Calu3 (cell line): ENCODE data around the gene HSD17B3. TPM values are rescaled to one million over a fixed set of nuclear protein-coding genes. Genes with fewer than 3 reads are reported as not detected.

ENCODE experiments used
- BruUV-seq: library from RNA; stranded (reverse); fragments of 400-500 nt; replicated peaks from 2 replicates; lab custom pipeline; 2021; lab: Mats Ljungman, UMichigan
- CTCF ChIA-PET: fragments of 300-600 bp; sonication (Branson Sonifier 250); formaldehyde crosslinking; loops from one replicate; lab custom pipeline; 2022; ENCODE audit warnings: antibody characterized with exemption; lab: Charles Lee
- DNase-seq: peaks from one replicate; pipeline ENCODE4 v3.0.0; 2022
- H3K27ac Mint-ChIP-seq: one replicate; pipeline ENCODE4 v1.8.0; 2022; ENCODE audit warnings: mixed read lengths; ENCODE audit not compliant: unreplicated experiment
- H3K27me3 Mint-ChIP-seq: one replicate; pipeline ENCODE4 v1.8.0; 2022; ENCODE audit warnings: mixed read lengths; ENCODE audit not compliant: unreplicated experiment
- H3K36me3 Mint-ChIP-seq: one replicate; pipeline ENCODE4 v1.8.0; 2022; ENCODE audit warnings: mild to moderate bottlenecking, moderate library complexity, mixed read lengths; ENCODE audit not compliant: insufficient read depth, unreplicated experiment
- H3K4me1 Mint-ChIP-seq: one replicate; pipeline ENCODE4 v1.8.0; 2022; ENCODE audit warnings: mild to moderate bottlenecking, low read depth, mixed read lengths; ENCODE audit not compliant: unreplicated experiment
- H3K4me3 Mint-ChIP-seq: one replicate; pipeline ENCODE4 v1.8.0; 2022; ENCODE audit warnings: mild to moderate bottlenecking, low read depth, moderate library complexity, mixed read lengths; ENCODE audit not compliant: unreplicated experiment
- H3K9me3 Mint-ChIP-seq: one replicate; pipeline ENCODE4 v1.8.0; 2022; ENCODE audit warnings: low read depth, mixed read lengths; ENCODE audit not compliant: unreplicated experiment
- CTCF ChIP-seq: fragments of 200-600 bp; IDR thresholded peaks from one replicate; pipeline ENCODE4 v1.8.0; 2022; ENCODE audit warnings: antibody characterized with exemption; ENCODE audit not compliant: unreplicated experiment
- intact Hi-C: fragments of 100-400 bp; cut with micrococcal nuclease; formaldehyde crosslinking; loops from one replicate; pipeline ENCODE4 v1.10.0; 2022; ENCODE audit not compliant: unreplicated experiment
- total RNA-seq: library from RNA; stranded (reverse); gene quantifications from 2 replicates; pipeline ENCODE4 v1.2.3, GENCODE V29; 2022

Gene HSD17B3
- total RNA-seq, 1 experiment from 2014 or later: 1.2 TPM

GRCh38 chr9:96305171-96305570 lies 3.2 kb upstream of the HSD17B3 start:
- Mint-ChIP-seq H3K36me3 (no peaks in the 10 kb centered on the region), H3K27me3 (no peaks in the 10 kb centered on the region), H3K27ac (no peak overlapping the region), H3K9me3 (peaks cover 6% of the 10 kb centered on the region), H3K4me1 (no peaks in the 10 kb centered on the region), H3K4me3 (no peak overlapping the region)
- TF ChIP-seq CTCF: no peak
- CTCF ChIA-PET: no interaction called here
- DNase-seq: no peak
- intact Hi-C loops: no loop called here
- BruUV-seq: no TSS peak

GRCh38 chr9:96304230-96304629 lies 2.3 kb upstream of the HSD17B3 start:
- no TSS peak for BruUV-seq
- H3K36me3 Mint-ChIP-seq: no peaks in the 10 kb centered on the region
- H3K4me1 Mint-ChIP-seq: no peaks in the 10 kb centered on the region
- intact Hi-C loops: no loop called here
- no peaks in the 10 kb centered on the region for H3K27me3 Mint-ChIP-seq
- no peak for DNase-seq
- H3K27ac Mint-ChIP-seq: no peak overlapping the region
- H3K9me3 Mint-ChIP-seq: peaks cover 6% of the 10 kb centered on the region
- TF ChIP-seq CTCF: no peak
- CTCF ChIA-PET: no interaction called here
- no peak overlapping the region for H3K4me3 Mint-ChIP-seq

- Mint-ChIP-seq H3K27ac (no peak overlapping the region), H3K9me3 (peaks cover 6% of the 10 kb centered on the region), H3K36me3 (no peaks in the 10 kb centered on the region), H3K4me3 (no peak overlapping the region), H3K27me3 (no peaks in the 10 kb centered on the region), H3K4me1 (no peaks in the 10 kb centered on the region)
- intact Hi-C loops: no loop called here
- CTCF ChIA-PET: no interaction called here
- no peak for TF ChIP-seq CTCF
- DNase-seq: no peak
- BruUV-seq: no TSS peak
Observed at GRCh38 chr9:96299823-96300222, 2.2 kb downstream of the HSD17B3 start.

- BruUV-seq: no TSS peak
- CTCF ChIA-PET: no interaction called here
- H3K4me3 Mint-ChIP-seq: no peak overlapping the region
- intact Hi-C loops: no loop called here
- no peak for TF ChIP-seq CTCF
- no peaks in the 10 kb centered on the region for H3K9me3 Mint-ChIP-seq
- DNase-seq: no peak
- no peak overlapping the region for H3K27ac Mint-ChIP-seq
- H3K36me3 Mint-ChIP-seq: no peaks in the 10 kb centered on the region
- no peaks in the 10 kb centered on the region for H3K4me1 Mint-ChIP-seq
- no peaks in the 10 kb centered on the region for H3K27me3 Mint-ChIP-seq
Observed at GRCh38 chr9:96294159-96294545, 7.8 kb downstream of the HSD17B3 start.
